GM12801 (cell line): ENCODE data around the gene INS.

ENCODE experiments used
- TF ChIP-seq, protein P1 (sequence below): IDR thresholded peaks from one replicate; pipeline ENCODE4 v1.5.1; 2011; ENCODE audit warnings: control low read depth; ENCODE audit not compliant: insufficient read length; ENCODE audit errors: extremely low read depth

INS gene

GRCh38 chr11:2137202-2138067 is 23.6 kb downstream of the INS start:
- TF ChIP-seq, protein P1, sequence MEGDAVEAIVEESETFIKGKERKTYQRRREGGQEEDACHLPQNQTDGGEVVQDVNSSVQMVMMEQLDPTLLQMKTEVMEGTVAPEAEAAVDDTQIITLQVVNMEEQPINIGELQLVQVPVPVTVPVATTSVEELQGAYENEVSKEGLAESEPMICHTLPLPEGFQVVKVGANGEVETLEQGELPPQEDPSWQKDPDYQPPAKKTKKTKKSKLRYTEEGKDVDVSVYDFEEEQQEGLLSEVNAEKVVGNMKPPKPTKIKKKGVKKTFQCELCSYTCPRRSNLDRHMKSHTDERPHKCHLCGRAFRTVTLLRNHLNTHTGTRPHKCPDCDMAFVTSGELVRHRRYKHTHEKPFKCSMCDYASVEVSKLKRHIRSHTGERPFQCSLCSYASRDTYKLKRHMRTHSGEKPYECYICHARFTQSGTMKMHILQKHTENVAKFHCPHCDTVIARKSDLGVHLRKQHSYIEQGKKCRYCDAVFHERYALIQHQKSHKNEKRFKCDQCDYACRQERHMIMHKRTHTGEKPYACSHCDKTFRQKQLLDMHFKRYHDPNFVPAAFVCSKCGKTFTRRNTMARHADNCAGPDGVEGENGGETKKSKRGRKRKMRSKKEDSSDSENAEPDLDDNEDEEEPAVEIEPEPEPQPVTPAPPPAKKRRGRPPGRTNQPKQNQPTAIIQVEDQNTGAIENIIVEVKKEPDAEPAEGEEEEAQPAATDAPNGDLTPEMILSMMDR: no peak

- TF ChIP-seq, protein P1: no peak
Measured at GRCh38 chr11:2136952-2137201, 24.1 kb downstream of the INS start.

GRCh38 chr11:2136209-2136951 is 24.6 kb downstream of the INS start:
- TF ChIP-seq, protein P1: no peak

DNA sequence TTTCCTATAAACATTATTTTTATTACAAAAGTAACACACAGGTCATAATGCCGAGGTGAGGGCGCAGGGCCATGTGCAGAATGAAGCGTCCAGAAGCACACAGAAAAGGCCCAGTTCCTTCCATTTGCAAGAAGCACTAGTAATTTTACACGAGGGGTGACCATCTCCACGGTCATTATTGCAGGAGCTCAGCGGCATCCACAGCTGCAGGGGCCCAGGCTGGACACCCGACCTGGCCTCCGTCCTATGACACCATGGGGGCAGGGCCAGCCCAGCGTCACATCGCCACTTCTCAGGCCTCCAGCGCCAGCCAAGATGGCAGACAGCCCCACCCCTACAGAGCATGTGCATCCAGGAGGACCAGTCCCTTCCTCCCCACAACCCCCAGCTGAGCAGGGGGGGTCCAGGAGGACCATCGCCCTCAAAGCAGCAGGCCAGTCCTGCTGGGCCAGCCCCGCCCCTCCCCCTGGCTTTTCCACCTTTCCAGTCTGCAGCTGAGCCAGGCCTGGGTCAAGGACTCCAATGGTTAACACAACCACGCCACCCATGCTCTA is 25.3 kb downstream of the INS start:
- TF ChIP-seq, protein P1: no peak

GRCh38 chr11:2135018-2135569 is 25.9 kb downstream of the INS start:
- TF ChIP-seq, protein P1: no peak

DNA sequence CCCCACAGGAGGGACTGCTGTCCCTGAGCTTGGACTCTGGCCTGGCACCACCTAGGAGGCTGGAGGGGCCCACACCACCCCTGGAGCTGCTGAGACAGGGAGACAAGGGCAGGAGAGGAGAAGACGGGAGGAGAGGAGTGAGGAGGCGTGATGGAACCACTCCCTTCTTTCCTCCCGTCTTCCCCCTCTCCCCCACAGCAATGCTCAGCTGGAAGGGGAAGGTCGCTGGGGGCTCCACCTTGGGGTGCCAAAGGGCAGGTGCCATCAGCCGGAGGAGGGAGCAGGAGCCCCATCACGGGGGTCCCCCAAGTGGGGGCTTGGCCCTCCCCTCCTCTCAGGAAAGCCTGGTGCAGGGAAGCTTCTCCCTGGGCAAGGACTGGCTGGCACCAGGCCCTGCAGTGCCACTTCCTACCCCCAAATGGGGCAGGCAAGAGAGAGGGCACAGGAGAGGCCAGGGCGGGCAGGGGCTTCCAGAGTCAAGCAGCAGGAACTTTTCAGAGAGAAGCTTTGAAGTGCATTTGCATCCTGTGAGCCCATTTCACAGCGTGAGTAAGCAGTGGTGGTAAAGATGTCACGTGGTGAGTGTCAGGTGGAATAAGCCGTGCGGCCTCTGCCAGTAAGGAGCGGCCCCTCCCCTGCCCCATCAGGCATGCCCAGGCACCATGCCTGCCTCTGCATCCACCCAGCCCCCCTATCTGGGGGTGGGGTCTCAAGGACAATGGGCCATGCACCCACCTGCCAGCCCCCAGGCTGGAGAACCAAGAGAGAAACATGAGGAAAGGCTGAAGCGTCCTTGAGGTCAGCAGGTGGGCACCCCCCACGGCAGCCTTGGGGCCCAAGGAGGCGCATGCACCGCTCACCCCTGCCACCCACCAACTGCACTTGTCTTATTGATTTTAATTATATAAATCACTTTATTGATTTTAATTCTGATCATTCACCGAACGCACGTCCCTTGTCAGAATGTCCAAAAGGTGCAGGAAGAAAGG is 26.7 kb downstream of the INS start:
- TF ChIP-seq, protein P1: no peak
